Mesenteric fat pad (tissue), 1 donor: ENCODE measurements around the gene CNPY1. TPM values are rescaled to one million over a fixed set of nuclear protein-coding genes. Genes with fewer than 3 reads are reported as not detected.

Experiments used
- DNase-seq: peaks from one replicate; pipeline ENCODE4 v3.0.0-alpha.2; 2020; ENCODE audit warnings: low spot score
- total RNA-seq: library from RNA; stranded (reverse); fragmentation: NEBNext Ultra II Directional; extraction: Animal tissue kit (Norgen Biotek cat#: 25700); gene quantifications from one replicate; pipeline ENCODE4 v1.2.1, GENCODE V29; 2021
- donor health status: DM: yes; HTN: yes; CAD: no.

Gene CNPY1
- total RNA-seq, 1 donor from 2014 or later: not detected

DNA sequence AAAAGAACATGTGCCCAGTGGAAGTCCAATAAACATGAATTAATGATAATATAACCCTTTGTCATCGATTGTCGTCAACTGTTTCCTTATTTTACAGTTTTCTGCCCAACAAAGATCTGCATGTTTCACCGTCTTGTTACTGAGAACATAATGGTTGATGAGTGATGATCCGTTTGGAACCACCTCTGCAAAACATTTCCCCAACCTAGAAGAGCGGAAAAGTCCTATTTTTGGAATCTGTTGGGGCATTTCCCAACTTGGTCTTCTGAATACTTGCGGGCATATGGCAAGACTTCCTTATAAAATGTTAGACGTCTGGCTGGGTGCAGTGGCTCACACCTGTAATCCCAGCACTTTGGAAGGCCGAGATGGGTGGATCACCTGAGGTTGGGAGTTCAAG, 32.1 kb downstream of the CNPY1 start:
- DNase-seq: no peak

DNA sequence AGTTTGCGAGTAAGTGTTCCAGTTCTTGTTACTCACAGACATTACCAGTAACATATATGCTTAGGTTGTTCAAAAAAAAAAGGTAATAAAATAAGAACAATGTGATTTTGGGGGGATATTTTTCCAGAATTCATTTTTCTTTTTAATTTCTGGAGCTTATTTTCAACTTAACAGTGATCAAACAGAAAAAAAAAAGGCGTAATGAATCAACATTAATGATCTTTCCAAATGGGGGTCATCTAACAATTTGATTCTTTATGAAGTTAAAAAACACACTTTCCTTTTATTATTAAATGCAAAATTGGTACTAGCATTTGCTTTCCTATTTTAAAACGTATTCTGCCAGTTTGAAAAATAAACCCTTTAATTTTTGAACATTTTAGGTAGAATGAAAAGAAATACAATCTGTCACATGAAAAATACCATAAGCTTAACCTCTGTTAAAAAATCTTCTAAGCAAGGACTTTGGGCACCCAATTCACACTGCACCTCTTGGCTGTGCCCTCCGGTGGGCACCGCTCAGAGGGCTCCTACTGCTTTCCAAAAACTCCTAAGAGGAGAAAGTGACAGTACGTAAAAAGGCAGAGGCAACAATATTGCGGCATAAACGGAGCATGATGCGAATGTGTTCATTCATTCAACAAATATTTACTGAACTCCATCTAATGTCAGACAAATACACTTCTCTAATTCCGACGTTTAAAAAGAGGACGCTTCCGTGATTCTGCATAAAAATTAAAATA, 32.6 kb downstream of the CNPY1 start:
- DNase-seq: no peak

DNA sequence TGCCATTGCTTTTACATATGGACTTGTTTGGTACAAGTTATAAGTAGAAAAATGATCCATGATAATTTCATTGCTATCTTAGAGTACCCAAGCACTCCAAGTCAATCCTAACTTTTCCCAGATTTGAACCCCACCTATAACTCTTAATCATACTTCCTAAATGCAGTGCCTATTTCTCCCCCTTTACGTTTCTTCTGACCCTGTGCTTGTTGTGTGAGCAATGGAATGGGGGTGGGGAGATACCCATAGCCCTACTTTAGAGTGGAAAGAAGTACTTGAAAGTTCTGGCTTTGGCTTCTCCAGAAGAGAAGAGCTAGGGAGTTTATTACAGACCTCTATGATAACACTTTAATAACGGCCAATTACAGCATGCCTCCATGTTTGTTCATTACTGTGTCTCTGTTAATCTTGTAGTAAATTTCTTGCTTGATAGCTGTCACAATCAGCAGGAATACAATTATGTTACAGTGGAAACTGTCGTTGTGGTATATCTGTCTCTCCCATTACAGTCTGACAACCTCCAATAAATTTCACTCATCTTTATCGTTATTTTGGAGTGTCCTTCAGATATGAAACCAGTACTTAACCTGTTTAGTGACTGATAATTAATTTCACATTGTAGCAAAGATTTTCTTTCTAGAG, 34.0 kb downstream of the CNPY1 start:
- DNase-seq: no peak

DNA sequence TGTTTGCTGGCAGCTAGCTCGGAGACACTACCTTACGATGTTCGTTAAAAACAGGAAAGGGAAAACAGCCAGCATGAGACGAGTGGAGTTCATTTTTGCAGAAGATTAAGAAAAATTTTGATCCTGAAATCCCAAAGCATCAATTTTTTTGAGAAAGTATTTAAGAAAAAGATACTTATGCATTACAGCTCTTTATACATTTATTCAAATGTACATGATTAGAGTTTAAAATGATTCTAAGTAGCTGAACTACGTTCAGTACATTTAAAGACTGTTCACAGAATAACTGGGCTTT, 34.7 kb downstream of the CNPY1 start:
- DNase-seq: no peak

DNA sequence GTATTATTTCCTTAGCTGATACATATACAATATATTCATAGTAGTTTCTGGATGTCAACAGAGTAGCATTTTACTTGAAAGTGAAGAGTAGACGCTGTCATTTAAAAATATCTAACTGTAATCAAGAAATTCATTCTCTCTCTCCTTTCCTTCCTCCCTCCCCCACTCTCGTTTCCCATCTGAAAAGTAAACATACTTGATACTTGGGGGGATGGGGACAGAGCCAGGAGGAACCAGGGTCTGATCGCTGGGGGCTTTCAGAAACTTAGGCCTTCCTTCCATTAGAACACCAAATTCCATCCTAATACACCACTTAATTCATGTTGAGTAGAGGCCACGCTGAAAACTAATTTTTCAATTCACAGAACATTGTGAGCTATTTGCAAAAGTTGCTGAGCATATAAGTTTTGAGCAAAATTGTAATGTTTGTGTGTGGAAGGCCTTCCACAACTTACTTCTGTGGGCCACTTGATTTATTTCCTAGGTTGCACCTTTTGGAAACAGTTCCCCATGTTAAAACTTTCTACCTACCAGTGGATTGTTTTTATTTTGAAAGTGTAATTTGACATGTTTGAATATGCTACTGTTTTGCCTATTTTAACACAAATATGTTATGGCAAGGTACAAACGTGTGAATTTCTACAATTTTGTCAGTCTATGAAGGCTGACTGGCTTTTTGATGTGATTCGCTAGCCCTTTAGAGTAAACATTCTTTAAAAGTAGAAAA, 35.2 kb downstream of the CNPY1 start:
- no peak for DNase-seq

DNA sequence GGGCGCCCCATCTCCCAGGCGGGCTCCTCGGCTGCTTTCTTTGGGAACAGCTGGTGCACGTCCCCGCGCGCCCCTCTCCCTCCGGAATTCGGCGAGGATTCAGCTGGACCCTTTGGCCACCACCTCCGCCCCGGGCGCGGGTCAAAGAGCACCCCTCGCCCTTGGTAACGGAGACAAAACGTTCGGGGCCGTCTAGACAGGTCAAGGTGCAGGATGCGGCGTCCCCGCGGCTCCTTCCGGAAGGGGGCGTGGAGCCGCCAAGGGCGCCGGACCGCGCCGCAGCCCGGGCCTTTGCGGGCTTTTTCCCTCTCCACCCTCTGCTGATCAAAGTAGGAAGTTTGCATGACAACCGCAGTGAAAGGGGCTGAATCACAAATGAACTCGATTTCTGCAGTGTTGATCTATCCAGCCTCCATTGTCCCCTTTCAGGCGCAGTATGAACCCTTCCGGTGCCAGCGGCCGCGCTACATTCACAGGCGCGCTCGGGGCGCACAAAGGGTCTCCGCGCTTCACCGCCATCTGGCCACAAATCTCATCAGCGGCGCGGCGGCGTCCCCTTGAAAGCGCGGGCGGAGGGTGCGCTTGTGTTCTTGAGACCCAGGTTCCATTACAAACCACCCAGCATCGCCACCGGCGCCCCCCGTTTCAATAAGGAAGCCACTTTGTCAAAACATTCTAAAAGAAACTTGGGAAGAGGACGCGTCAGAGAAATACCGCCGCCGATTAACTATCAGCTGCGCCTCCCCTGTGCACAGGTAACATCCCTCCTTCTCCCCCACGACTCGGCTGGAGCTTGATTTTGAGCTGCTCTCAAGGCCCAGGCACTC, 36.4 kb downstream of the CNPY1 start:
- peak; percentile 78 for DNase-seq

DNA sequence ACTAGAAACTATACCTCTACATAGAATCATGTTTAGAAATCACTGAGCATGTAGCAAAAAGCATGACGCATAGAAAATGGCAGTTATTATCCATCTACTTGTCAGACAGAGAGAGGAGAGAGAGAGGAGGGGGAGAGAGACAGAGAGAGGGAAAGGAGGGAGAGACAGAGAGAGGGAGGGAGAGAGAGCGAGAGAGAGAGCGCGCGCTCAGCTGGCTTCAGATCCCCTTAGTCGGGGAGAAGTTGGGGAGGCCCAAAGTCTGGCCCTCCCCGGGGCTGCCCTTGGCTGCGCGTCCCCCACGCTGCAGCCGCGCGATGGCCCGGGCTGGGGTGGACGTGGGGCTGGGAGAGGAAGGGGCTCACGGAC, 37.0 kb downstream of the CNPY1 start:
- DNase-seq: no peak

DNA sequence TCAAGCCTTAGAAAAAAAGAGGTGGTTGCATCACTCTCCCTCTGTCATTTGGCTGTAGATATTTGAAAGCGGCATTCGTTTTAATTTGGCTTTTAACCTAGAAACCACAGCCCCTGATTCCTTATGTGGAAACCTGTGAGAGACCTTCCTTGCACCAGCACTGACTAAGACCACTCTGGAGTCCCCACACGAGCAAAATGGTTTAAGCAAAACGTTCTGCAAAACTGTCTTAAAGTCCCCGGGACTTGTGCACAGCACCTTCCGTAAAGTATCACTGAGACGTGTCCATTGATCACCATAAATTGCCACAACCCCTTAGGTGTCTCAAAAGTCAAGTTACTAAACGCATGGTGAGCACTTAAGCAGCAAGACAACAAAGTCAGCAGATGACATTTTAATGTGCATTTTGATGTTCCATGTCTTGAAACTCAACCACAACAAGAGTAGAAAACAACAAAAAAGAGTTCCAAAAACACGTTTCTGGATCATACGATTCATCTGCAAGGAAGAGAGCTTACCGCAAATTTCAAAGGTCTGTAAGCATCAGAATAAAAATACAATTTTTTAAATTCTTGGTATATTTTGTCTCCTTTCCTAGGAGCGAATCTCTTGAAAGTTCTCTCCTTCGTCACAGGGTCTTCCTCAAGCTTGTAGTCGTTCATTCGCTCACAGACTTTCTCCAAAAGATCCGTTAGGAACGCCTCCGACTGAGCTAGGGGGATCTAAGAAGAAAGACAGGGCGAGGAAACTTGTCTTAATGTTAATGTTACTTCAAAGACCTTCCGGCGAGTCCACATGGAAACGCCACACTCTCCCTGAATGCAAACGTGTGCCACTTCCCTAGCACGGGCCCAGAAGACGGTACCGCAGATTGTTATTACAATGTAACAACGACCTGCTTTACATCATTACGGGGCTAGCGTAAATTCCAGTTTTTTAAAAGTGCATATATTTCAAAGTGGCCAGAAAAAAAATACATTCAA, 37.7 kb downstream of the CNPY1 start:
- DNase-seq: no peak

DNA sequence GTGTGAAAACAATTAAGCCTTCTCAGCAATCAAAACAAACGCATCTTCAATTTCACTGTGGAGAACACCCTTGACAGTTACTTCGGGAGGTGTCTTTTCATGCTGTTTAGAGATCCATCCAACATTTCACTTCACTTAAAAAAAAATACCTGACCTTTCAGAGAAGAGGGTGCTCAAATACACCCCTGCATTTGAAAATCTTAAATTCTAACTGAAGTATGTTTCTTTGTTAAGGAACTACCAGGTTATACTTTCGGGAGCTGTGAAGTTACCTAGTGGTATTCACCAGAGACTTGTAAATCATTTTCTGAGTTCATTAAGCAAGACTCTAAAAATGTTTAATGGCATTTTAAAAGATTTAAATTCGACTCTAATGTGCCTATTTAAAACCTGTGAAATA, 38.8 kb downstream of the CNPY1 start:
- no peak for DNase-seq

DNA sequence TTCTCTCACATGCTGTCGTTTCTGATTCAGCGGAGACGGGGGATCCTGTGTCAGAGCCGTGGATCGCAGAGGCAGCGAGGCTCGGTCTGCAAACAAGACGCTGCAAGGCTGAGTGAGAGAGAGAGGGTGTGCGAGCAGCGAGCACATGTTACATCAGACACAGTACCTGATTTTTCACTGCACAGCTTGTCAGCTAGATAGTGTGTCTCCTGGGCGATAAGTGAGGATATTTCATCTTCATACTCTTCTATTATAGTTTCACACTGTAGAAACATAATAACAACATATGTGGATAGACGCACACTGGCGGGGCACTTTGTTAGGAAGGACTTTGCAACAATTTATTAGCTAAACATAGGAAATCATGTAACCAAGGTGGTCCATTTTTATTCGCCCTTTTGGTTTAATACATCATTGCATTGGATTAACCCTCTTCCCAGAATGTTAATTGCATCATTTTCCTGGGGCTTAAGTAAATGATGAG, 39.5 kb downstream of the CNPY1 start:
- peak; percentile 43 for DNase-seq

DNA sequence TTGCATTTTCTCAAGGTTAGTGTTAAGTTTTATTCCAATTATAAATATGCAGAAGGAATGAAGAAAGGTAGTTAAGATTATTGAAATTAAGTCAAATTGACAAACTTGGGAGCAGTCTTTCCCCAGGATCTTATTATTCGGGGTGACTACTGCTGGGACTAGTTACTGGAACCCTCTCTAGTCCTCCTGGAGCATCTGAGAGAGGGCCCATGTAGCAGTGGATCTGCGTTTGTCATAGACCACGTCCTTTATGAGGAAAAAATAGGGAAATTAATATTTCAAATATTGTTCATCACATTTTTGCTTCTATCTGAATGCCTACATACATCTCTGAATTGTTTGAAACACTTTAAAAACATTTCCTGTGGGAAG, 41.0 kb downstream of the CNPY1 start:
- no peak for DNase-seq

DNA sequence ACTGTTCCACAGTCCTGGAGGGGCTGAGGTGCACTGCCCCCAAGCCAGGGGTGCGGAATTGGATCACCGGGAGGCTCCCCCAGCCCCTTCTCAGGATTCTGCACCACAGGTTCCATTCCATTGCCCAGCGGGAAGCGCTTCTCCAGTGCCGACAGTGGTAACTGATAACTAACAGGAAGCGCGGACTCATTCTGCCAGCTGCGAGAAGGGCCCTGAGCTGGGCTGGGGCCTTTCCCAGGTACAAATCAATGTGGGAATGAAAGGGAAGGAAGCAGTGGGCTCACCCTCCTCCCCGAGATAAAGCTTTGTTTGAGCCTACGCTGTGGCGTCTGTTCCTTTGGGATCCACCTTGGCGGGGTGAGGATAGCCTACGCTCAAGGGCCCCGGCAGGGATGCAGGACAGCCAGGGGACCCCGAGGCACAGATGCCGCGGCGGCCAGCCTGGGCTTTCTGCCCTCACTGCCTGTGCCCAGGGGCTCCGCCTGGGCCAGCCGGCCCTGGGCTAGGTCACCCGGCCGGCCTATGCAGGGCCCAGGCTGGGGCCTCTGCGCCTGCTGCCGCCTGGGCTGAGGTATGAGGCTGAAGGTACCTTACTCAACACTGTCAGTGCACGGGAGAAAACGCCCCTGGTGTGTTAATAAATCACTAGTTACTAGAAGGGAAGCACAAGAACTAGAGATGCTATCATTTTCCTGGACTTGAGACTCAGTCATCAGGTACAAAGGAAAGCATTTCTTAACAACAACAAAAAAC, 49.0 kb downstream of the CNPY1 start:
- DNase-seq: no peak

DNA sequence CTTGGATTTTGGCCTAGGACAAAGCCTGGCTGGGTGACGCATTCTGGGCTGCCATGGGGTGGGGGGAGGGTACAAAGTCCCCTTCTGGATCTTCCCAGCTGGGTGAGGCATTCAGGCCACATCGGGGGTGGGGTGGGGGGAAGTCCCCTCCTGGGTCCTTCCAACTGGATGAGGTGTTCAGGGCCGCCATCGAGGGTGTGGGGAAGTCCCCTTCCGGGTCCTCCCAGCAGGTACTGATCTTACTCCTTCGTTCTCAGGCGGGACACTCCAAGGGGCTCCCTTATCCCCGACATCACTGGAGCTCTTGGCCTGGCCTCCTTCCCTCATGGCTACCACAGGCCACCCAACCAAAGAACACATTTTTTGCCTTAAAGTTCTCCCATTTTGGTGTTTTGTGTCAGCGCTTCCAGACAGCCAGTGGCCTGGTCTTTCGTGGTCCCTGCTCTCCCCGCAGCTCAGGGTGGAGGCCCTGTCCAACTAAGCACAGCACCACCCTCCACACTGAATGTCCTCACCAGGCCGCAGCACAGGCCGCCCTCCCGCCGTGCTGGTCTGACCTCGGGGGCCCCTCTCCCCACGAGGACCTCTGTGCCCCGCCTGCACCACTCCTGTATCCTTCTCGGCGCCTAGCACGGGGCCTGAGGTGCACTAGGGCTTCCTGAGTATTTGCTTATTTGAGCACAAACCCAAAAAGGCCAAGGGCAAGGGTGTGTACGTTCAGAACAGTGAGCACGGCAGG, 49.9 kb downstream of the CNPY1 start:
- DNase-seq: no peak

DNA sequence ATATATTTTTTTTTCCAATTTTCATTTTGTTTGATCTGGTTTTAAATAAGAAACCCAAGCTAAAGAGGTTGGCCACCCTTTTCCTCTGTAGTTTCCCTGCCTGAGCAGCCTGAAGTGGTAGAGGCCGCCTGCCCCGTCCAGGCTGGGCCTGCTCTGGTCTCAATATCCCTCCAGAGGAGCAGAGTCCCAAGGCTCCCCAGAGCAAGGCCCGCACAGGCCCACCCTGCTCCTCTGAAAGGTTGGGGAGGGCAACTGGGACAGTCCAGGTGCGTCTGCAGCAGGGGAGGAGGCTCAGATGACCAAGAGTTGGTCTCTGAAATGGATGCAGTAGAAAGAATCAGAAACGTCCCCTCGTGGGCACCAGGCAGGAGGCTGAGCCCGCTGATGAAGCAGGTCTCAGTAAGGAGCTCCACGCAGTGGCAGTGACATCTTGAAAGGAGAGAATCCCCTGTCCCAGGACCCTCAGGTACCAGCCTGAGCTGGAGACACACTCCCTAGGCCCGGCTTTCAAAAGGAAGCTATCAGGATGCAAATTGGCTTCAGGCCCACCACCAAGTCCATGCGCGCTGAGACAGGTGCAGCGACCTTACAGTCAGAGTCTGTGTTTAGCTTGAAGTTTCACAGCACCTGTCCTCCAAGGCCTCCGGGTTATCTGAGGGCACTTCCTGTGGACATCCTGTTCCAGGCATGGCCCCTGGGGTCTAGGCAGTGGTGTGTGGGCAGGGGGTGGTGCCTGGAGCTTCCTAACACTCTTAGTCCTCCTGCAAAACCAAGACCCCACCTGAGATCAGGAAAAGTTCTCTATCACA, 50.7 kb downstream of the CNPY1 start:
- DNase-seq: no peak

DNA sequence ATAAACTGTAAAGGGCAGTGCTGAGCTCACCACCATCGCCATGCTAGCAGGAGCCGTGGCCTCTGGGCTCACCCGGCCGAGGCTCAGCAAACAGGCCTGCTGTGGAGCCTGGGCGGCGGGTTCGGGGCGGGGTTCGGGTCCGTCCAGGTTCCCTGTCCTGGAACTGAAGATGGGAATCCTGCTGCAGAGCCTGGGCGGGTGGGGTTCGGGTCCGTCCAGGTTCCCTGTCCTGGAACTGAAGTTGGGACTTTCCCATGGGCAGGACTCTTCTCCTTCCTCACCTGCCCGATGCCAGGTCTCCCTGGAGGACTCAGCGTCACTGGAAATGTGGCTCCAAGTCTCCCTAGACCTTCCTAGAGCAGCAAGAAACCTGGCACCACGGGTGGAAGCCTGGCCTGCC, 51.8 kb downstream of the CNPY1 start:
- no peak for DNase-seq

DNA sequence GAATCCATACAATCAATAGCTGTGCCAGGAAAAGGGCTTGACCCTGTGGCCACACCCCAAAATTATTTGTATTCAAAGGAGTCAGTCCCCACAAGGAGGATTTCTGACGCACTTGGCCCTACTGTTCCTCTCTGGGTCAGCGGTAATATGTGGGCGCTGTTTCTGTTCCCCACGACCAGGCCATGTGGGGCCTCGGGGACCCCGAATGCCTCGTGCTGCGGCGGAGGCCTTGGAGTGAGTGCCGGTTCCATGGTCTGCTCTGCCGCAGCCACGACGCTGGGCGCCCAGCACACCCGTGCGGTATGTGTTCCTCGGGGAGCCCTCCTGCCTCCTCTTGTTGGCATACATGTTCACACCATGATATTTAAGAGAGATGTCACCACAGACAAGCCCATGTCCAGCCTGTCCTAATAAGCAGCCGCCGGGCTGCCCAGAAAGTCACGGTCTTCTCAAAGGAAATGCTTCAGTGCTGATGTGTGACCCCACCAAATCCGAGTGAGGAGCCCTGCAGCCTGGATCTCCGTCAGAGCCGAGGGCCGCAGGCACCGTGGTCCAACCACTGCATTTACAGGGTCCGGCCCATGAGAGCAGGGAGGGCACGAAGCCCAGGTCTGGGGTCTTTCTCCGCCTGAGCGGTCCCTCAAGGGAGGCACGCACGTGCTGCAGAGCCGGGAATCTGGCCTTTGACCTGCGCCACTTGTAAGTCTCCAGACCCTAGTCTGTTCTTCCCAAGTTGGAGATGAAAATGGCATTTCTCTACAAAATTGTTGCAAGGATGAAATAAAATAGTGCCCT, 52.4 kb downstream of the CNPY1 start:
- no peak for DNase-seq

DNA sequence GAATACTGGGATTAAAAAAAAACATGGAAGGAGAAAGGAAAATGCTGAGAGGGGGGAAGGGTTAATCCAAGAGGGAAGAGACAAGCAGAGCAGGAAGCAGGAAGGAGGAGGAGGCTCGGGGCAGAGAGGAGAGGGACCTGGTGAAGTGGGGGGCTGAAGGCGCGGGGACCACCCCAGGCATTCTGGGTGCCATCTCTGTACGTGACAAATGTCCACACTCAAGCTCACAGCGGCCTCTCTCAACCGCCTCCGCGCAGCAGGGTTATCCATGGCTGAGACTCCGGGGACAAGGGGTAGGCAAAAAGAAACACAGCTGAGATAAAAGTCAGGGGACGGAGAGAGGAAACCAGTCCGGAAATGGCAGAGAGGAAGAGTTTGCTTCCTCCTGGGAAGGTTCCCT, 54.5 kb downstream of the CNPY1 start:
- DNase-seq: no peak
